ENCODE results near the gene MCM5. TPM values are rescaled to one million over a fixed set of nuclear protein-coding genes. Genes with fewer than 3 reads are reported as not detected.

The MCM5 gene
- total and polyA plus RNA-seq, 4 donors, result 6.7 to 104 (median 8.8) TPM

DNA sequence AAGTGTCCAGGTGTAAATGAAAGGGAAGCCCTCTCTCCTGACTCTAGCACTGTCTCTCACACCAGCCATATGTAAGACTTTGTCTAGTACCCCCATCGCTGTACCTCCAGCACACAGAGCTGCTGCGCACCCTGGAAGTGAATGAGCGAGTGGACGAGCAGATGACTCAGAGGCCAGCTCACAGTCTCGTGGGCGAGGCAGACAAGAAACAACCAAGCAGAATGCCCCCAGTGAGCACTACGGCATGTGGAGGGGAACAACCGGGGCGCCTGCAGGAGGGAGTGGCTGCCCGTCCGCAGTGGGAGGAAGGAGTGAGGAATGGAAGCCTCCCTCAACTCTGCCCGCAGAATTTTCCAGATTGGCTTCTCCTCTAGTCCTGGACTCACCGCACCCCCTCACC is 46.4 kb downstream of the MCM5 start:
- Histone ChIP-seq H3K27ac (ENCODE audit: low read depth in 1 of 2, low read length in 2 of 2) (no peak overlapping the region), H3K27me3 (ENCODE audit: control insufficient read depth in 4 of 4, insufficient read depth in 4 of 4, low read length in 3 of 4) (no peaks in the 10 kb centered on the region), H3K36me3 (ENCODE audit: control insufficient read depth in 4 of 4, insufficient read depth in 3 of 4, low read depth in 1 of 4, low read length in 3 of 4) (no peaks in the 10 kb centered on the region), H3K9me3 (ENCODE audit: control insufficient read depth in 4 of 4, low read length in 3 of 4) (no peaks in the 10 kb centered on the region), H3K9ac (ENCODE audit: low read depth in 1 of 2, low read length in 2 of 2) (no peak overlapping the region), H3K4me1 (ENCODE audit: control insufficient read depth in 4 of 4, insufficient read depth in 4 of 4, low read length in 3 of 4) (no peaks in the 10 kb centered on the region), H3K4me3 (ENCODE audit: low read depth in 1 of 3, low read length in 3 of 3) (no peak overlapping the region)
- TF ChIP-seq NR2F2 (IDR thresholded peaks at IDR 0.05), result no peak
- no peak for TF ChIP-seq SP1 (IDR thresholded peaks at IDR 0.05)
- TF ChIP-seq RXRA (IDR thresholded peaks at IDR 0.05), result no peak
- TF ChIP-seq, protein P1, sequence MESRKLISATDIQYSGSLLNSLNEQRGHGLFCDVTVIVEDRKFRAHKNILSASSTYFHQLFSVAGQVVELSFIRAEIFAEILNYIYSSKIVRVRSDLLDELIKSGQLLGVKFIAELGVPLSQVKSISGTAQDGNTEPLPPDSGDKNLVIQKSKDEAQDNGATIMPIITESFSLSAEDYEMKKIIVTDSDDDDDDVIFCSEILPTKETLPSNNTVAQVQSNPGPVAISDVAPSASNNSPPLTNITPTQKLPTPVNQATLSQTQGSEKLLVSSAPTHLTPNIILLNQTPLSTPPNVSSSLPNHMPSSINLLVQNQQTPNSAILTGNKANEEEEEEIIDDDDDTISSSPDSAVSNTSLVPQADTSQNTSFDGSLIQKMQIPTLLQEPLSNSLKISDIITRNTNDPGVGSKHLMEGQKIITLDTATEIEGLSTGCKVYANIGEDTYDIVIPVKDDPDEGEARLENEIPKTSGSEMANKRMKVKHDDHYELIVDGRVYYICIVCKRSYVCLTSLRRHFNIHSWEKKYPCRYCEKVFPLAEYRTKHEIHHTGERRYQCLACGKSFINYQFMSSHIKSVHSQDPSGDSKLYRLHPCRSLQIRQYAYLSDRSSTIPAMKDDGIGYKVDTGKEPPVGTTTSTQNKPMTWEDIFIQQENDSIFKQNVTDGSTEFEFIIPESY (IDR thresholded peaks at IDR 0.05), result no peak
- TF ChIP-seq, protein P2, sequence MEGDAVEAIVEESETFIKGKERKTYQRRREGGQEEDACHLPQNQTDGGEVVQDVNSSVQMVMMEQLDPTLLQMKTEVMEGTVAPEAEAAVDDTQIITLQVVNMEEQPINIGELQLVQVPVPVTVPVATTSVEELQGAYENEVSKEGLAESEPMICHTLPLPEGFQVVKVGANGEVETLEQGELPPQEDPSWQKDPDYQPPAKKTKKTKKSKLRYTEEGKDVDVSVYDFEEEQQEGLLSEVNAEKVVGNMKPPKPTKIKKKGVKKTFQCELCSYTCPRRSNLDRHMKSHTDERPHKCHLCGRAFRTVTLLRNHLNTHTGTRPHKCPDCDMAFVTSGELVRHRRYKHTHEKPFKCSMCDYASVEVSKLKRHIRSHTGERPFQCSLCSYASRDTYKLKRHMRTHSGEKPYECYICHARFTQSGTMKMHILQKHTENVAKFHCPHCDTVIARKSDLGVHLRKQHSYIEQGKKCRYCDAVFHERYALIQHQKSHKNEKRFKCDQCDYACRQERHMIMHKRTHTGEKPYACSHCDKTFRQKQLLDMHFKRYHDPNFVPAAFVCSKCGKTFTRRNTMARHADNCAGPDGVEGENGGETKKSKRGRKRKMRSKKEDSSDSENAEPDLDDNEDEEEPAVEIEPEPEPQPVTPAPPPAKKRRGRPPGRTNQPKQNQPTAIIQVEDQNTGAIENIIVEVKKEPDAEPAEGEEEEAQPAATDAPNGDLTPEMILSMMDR (IDR thresholded peaks at IDR 0.05; ENCODE audit: low read depth, low read length, missing input control), result no peak
- TF ChIP-seq, protein P3, sequence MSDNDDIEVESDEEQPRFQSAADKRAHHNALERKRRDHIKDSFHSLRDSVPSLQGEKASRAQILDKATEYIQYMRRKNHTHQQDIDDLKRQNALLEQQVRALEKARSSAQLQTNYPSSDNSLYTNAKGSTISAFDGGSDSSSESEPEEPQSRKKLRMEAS (IDR thresholded peaks at IDR 0.05), result no peak
- no peak for TF ChIP-seq EGR1 (IDR thresholded peaks at IDR 0.05; ENCODE audit: low read depth in 2 of 2)
- no peak for TF ChIP-seq FOXA1 (IDR thresholded peaks at IDR 0.05)
- no peak for TF ChIP-seq JUND (IDR thresholded peaks at IDR 0.05)
- TF ChIP-seq HNF4A (conservative IDR thresholded peaks at IDR 0.05), result no peak
- TF ChIP-seq, protein P4, sequence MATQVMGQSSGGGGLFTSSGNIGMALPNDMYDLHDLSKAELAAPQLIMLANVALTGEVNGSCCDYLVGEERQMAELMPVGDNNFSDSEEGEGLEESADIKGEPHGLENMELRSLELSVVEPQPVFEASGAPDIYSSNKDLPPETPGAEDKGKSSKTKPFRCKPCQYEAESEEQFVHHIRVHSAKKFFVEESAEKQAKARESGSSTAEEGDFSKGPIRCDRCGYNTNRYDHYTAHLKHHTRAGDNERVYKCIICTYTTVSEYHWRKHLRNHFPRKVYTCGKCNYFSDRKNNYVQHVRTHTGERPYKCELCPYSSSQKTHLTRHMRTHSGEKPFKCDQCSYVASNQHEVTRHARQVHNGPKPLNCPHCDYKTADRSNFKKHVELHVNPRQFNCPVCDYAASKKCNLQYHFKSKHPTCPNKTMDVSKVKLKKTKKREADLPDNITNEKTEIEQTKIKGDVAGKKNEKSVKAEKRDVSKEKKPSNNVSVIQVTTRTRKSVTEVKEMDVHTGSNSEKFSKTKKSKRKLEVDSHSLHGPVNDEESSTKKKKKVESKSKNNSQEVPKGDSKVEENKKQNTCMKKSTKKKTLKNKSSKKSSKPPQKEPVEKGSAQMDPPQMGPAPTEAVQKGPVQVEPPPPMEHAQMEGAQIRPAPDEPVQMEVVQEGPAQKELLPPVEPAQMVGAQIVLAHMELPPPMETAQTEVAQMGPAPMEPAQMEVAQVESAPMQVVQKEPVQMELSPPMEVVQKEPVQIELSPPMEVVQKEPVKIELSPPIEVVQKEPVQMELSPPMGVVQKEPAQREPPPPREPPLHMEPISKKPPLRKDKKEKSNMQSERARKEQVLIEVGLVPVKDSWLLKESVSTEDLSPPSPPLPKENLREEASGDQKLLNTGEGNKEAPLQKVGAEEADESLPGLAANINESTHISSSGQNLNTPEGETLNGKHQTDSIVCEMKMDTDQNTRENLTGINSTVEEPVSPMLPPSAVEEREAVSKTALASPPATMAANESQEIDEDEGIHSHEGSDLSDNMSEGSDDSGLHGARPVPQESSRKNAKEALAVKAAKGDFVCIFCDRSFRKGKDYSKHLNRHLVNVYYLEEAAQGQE (IDR thresholded peaks at IDR 0.05), result no peak
- no peak for TF ChIP-seq TAF1 (conservative IDR thresholded peaks at IDR 0.05)
- TF ChIP-seq, protein P5, sequence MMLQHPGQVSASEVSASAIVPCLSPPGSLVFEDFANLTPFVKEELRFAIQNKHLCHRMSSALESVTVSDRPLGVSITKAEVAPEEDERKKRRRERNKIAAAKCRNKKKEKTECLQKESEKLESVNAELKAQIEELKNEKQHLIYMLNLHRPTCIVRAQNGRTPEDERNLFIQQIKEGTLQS (IDR thresholded peaks at IDR 0.05), result no peak
- TF ChIP-seq FOXA2 (IDR thresholded peaks at IDR 0.05), result no peak
- no peak for TF ChIP-seq YY1 (IDR thresholded peaks at IDR 0.05)
- TF ChIP-seq RAD21 (IDR thresholded peaks at IDR 0.05), result no peak
- no peak for TF ChIP-seq HNF4G (IDR thresholded peaks at IDR 0.05)
- no peak for TF ChIP-seq GABPA (IDR thresholded peaks at IDR 0.05 in 1 of 2, conservative IDR thresholded peaks at IDR 0.05 in 1 of 2)
- no peak for DNase-seq (ENCODE audit: low spot score)
- 93% methylated on average over 13 of the region's 13 CpGs for WGBS

Data from liver (tissue), 9 donors.